H9 (cell line): Measurements from ENCODE around the gene C13orf42. TPM values are rescaled to one million over a fixed set of nuclear protein-coding genes. Genes with fewer than 3 reads are reported as not detected.

Experiments
- DNase-seq: peaks from one replicate; pipeline ENCODE4 v3.0.0-alpha.2; 2017
- H2AFZ ChIP-seq: one replicate; pipeline ENCODE4 v1.6.1; 2013; ENCODE audit warnings: mild to moderate bottlenecking, low read length, control low read depth, moderate library complexity
- H2AK5ac ChIP-seq: 2 replicates; pipeline ENCODE4 v1.6.1; 2013; ENCODE audit warnings: low read length, control low read depth, mixed read lengths; ENCODE audit not compliant: insufficient read length
- H2BK120ac ChIP-seq: one replicate; pipeline ENCODE4 v1.6.1; 2013; ENCODE audit warnings: low read depth, mild to moderate bottlenecking, low read length, control low read depth, inconsistent platforms; ENCODE audit not compliant: poor library complexity, severe bottlenecking
- H2BK12ac ChIP-seq: 2 replicates; pipeline ENCODE4 v1.6.1; 2013; ENCODE audit warnings: low read length, control low read depth, mixed read lengths, low read depth; ENCODE audit not compliant: insufficient read length
- H2BK15ac ChIP-seq: 2 replicates; pipeline ENCODE4 v1.6.1; 2013; ENCODE audit warnings: low read depth, low read length, control low read depth
- H2BK20ac ChIP-seq: one replicate; pipeline ENCODE4 v1.6.1; 2013; ENCODE audit warnings: low read depth, mild to moderate bottlenecking, low read length, control low read depth, inconsistent platforms; ENCODE audit not compliant: poor library complexity, severe bottlenecking
- H2BK5ac ChIP-seq: 2 replicates; pipeline ENCODE4 v1.6.1; 2013; ENCODE audit warnings: low read length, control low read depth, mixed read lengths; ENCODE audit not compliant: insufficient read length
- H3K14ac ChIP-seq: 2 replicates; pipeline ENCODE4 v1.6.1; 2013; ENCODE audit warnings: low read length, control low read depth; ENCODE audit not compliant: insufficient read depth
- H3K18ac ChIP-seq: 2 replicates; pipeline ENCODE4 v1.6.1; 2013; ENCODE audit warnings: low read depth, mild to moderate bottlenecking, mixed read lengths, low read length, control low read depth; ENCODE audit not compliant: insufficient read length
- H3K23ac ChIP-seq: 2 replicates; pipeline ENCODE4 v1.6.1; 2013; ENCODE audit warnings: low read length, control low read depth, mixed read lengths, low read depth; ENCODE audit not compliant: insufficient read length
- H3K23me2 ChIP-seq: 2 replicates; pipeline ENCODE4 v1.6.1; 2013; ENCODE audit warnings: low read depth, mild to moderate bottlenecking, mixed read lengths, low read length, control low read depth; ENCODE audit not compliant: insufficient read length, poor library complexity, severe bottlenecking
- H3K27ac ChIP-seq: 2 replicates; pipeline ENCODE4 v1.5.1; 2013; ENCODE audit warnings: low read length, control low read depth, mixed read lengths, low read depth; ENCODE audit not compliant: insufficient read length
- H3K27me3 ChIP-seq: 2 replicates; pipeline ENCODE4 v1.6.1; 2013; ENCODE audit warnings: low read length, control low read depth, inconsistent platforms; ENCODE audit not compliant: insufficient read depth
- H3K4ac ChIP-seq: 2 replicates; pipeline ENCODE4 v1.6.1; 2013; ENCODE audit warnings: low read depth, mild to moderate bottlenecking, control low read depth, inconsistent platforms, low read length, moderate library complexity
- H3K4me1 ChIP-seq: 2 replicates; pipeline ENCODE4 v1.6.1; 2013; ENCODE audit warnings: low read length, control low read depth, inconsistent platforms; ENCODE audit not compliant: insufficient read depth
- H3K4me2 ChIP-seq: 2 replicates; pipeline ENCODE4 v1.6.1; 2013; ENCODE audit warnings: low read length, control low read depth, mixed read lengths; ENCODE audit not compliant: insufficient read length, insufficient read depth
- H3K56ac ChIP-seq: 2 replicates; pipeline ENCODE4 v1.6.1; 2013; ENCODE audit warnings: low read depth, mild to moderate bottlenecking, mixed read lengths, low read length, control low read depth; ENCODE audit not compliant: insufficient read length
- H3K79me1 ChIP-seq: 2 replicates; pipeline ENCODE4 v1.6.1; 2013; ENCODE audit warnings: low read depth, mild to moderate bottlenecking, moderate library complexity, low read length, control low read depth, inconsistent platforms; ENCODE audit not compliant: insufficient read depth, poor library complexity, severe bottlenecking
- H3K79me2 ChIP-seq: 2 replicates; pipeline ENCODE4 v1.6.1; 2013; ENCODE audit warnings: low read length, control low read depth, inconsistent platforms; ENCODE audit not compliant: insufficient read depth
- H3K9ac ChIP-seq: 2 replicates; pipeline ENCODE4 v1.6.1; 2013; ENCODE audit warnings: low read length, control low read depth, mixed read lengths; ENCODE audit not compliant: insufficient read length; ENCODE audit errors: extremely low read depth
- H3K9me3 ChIP-seq: one replicate; pipeline ENCODE4 v1.6.1; 2013; ENCODE audit warnings: low read depth, low read length, inconsistent platforms; ENCODE audit not compliant: control insufficient read depth
- H3T11ph ChIP-seq: one replicate; pipeline ENCODE4 v1.6.1; 2013; ENCODE audit warnings: mild to moderate bottlenecking, low read length, control low read depth, inconsistent platforms
- H4K20me1 ChIP-seq: one replicate; pipeline ENCODE4 v1.6.1; 2013; ENCODE audit not compliant: control insufficient read depth, insufficient read length, insufficient read depth
- H4K5ac ChIP-seq: 2 replicates; pipeline ENCODE4 v1.6.1; 2013; ENCODE audit warnings: low read depth, mild to moderate bottlenecking, mixed read lengths, low read length, control low read depth; ENCODE audit not compliant: insufficient read length
- H4K8ac ChIP-seq: replicated peaks from 2 replicates; pipeline ENCODE4 v1.6.1; 2013; ENCODE audit warnings: low read length, control low read depth, mixed read lengths, low read depth; ENCODE audit not compliant: insufficient read length
- H4K91ac ChIP-seq: 2 replicates; pipeline ENCODE4 v1.6.1; 2013; ENCODE audit warnings: low read depth, mild to moderate bottlenecking, moderate library complexity, mixed read lengths, low read length, control low read depth; ENCODE audit not compliant: insufficient read length
- H3K27ac Mint-ChIP-seq, 3 experiments: 2 replicates in 2 of 3; 3 replicates in 1 of 3; pipeline ENCODE4 v1.8.0; 2020 to 2021; ENCODE audit warnings: mixed read lengths in 3 of 3, mild to moderate bottlenecking in 1 of 3, moderate library complexity in 1 of 3
- H3K27me3 Mint-ChIP-seq: 2 replicates; pipeline ENCODE4 v1.8.0; 2021; ENCODE audit warnings: low read depth, mild to moderate bottlenecking, moderate library complexity, mixed read lengths
- H3K36me3 Mint-ChIP-seq, 3 experiments: 2 replicates in 2 of 3; 3 replicates in 1 of 3; pipeline ENCODE4 v1.8.0; 2020 to 2021; ENCODE audit warnings: low read depth in 3 of 3, mixed read lengths in 3 of 3; ENCODE audit not compliant: insufficient read depth in 1 of 3
- H3K4me1 Mint-ChIP-seq, 2 experiments: 2 replicates each; pipeline ENCODE4 v1.8.0; 2020; ENCODE audit warnings: mixed read lengths in 2 of 2
- H3K4me3 Mint-ChIP-seq, 2 experiments: 2 replicates in 1 of 2; 3 replicates in 1 of 2; pipeline ENCODE4 v1.8.0; 2020 to 2021; ENCODE audit warnings: mild to moderate bottlenecking in 2 of 2, mixed read lengths in 2 of 2, moderate library complexity in 1 of 2
- H3K9me3 Mint-ChIP-seq, 2 experiments: 2 replicates in 1 of 2; 3 replicates in 1 of 2; pipeline ENCODE4 v1.8.0; 2020; ENCODE audit warnings: mild to moderate bottlenecking in 2 of 2, mixed read lengths in 2 of 2, moderate library complexity in 1 of 2
- CTCF ChIP-seq: fragments of 200-600 bp; sonication (generic); conservative IDR thresholded peaks from 3 replicates; pipeline ENCODE4 v1.8.0; 2021; ENCODE audit warnings: antibody characterized with exemption, mild to moderate bottlenecking
- WGBS: extraction: QIAGEN DNeasy Blood & Tissue Kit; methylation state at CpG from one replicate; pipeline ENCODE4 v1.1.7; 2013; ENCODE audit warnings: missing lambda C conversion rate, low lambda C conversion rate, mixed read lengths; ENCODE audit not compliant: insufficient read length; ENCODE audit errors: extremely low coverage; 5-methylcytosine and 5-hydroxymethylcytosine counted together
- total RNA-seq: library from RNA; stranded (reverse); gene quantifications from 2 replicates; pipeline ENCODE4 v1.2.1, GENCODE V29; 2021

The C13orf42 gene
- total RNA-seq, 1 experiment from 2014 or later, result 16.5 TPM

- Histone ChIP-seq H3K23me2 (no peaks in the 10 kb centered on the region), H3K79me1 (no peaks in the 10 kb centered on the region), H3K4me2 (no peak overlapping the region), H2BK120ac (no peak overlapping the region), H3K27ac (no peak overlapping the region), H4K20me1 (no peaks in the 10 kb centered on the region), H3K79me2 (no peaks in the 10 kb centered on the region), H2AK5ac (no peak overlapping the region), H3T11ph (no peak overlapping the region), H4K5ac (no peak overlapping the region), H3K27me3 (no peaks in the 10 kb centered on the region), H2BK12ac (no peak overlapping the region), H3K23ac (no peak overlapping the region), H3K9me3 (no peaks in the 10 kb centered on the region), H3K9ac (no peak overlapping the region), H2BK5ac (no peak overlapping the region), H4K8ac (no peak overlapping the region), H2AFZ (no peak overlapping the region), H3K14ac (no peak overlapping the region), H3K4me1 (peaks cover 4% of the 10 kb centered on the region; the same call in 1 of the 2 replicates), H3K4ac (no peak overlapping the region), H2BK15ac (no peak overlapping the region), H3K56ac (no peak overlapping the region), H4K91ac (no peak overlapping the region), H2BK20ac (no peak overlapping the region), H3K18ac (no peak overlapping the region)
- no peaks in the 10 kb centered on the region for H3K27me3 Mint-ChIP-seq
- DNase-seq, result no peak
- H3K4me1 Mint-ChIP-seq, result peaks cover 8 to 11% of the 10 kb centered on the region in 2 experiments
- peak overlapping the region in 1 of 3 experiments; percentile 28; a peak in 2 of 7 replicates for H3K27ac Mint-ChIP-seq
- H3K4me3 Mint-ChIP-seq, result no peak overlapping the region
- no CpG with 5 or more reads among the region's 4 CpGs for WGBS
- H3K9me3 Mint-ChIP-seq, result no peaks in the 10 kb centered on the region
- peaks cover 1 to 8% (median 5%) of the 10 kb centered on the region in 3 experiments; a peak in 4 of 7 replicates for H3K36me3 Mint-ChIP-seq
- TF ChIP-seq CTCF, result no peak
These were observed 6.0 kb downstream of the C13orf42 start for GRCh38 chr13:51105046-51105445.
